HG03045 (cell line): ENCODE measurements around the gene OTOP3.

Experiments used
- ATAC-seq: cut with Tn5 transposase; IDR thresholded peaks from one replicate; pipeline ENCODE4 v1.9.1; 2021; ENCODE audit warnings: mild to moderate bottlenecking, moderate library complexity; ENCODE audit not compliant: unreplicated experiment

The OTOP3 gene

GRCh38 chr17:74916851-74917199 lies 18.9 kb upstream of the OTOP3 start:
- ATAC-seq: no peak

GRCh38 chr17:74917430-74917829 lies 18.3 kb upstream of the OTOP3 start:
- ATAC-seq: no peak

- no peak for ATAC-seq
Measured at GRCh38 chr17:74918906-74919305, 16.8 kb upstream of the OTOP3 start.

- no peak for ATAC-seq
Measured at GRCh38 chr17:74919440-74920305, 16.0 kb upstream of the OTOP3 start.

GRCh38 chr17:74920306-74920620 lies 15.4 kb upstream of the OTOP3 start:
- no peak for ATAC-seq

GRCh38 chr17:74920642-74921025 lies 15.1 kb upstream of the OTOP3 start:
- ATAC-seq: no peak

GRCh38 chr17:74921026-74921681 lies 14.5 kb upstream of the OTOP3 start:
- ATAC-seq: no peak

- ATAC-seq: no peak
Measured at GRCh38 chr17:74921769-74922168, 13.9 kb upstream of the OTOP3 start.

GRCh38 chr17:74922172-74922571 lies 13.5 kb upstream of the OTOP3 start:
- no peak for ATAC-seq

GRCh38 chr17:74922694-74923537 lies 12.8 kb upstream of the OTOP3 start, which contains the start of gene USH1G:
Gene USH1G, minus strand, starts transcription at chr17:74923255. Its CDS starts 182 bp downstream, at chr17:74923073.
- ATAC-seq: no peak

- no peak for ATAC-seq
Measured at GRCh38 chr17:74923538-74924249, 12.0 kb upstream of the OTOP3 start.

- no peak for ATAC-seq
Measured at GRCh38 chr17:74924250-74924948, 11.3 kb upstream of the OTOP3 start, which contains the start of gene OTOP2. Gene OTOP2, plus strand, starts transcription at chr17:74924273. Its CDS starts 360 bp downstream, at chr17:74924633.

- no peak for ATAC-seq
Measured at GRCh38 chr17:74925242-74925641, 10.5 kb upstream of the OTOP3 start.

- ATAC-seq: no peak
Measured at GRCh38 chr17:74928786-74929185, 6.9 kb upstream of the OTOP3 start.

- ATAC-seq: no peak
Measured at GRCh38 chr17:74930535-74931036, 5.1 kb upstream of the OTOP3 start.

- no peak for ATAC-seq
Measured at GRCh38 chr17:74935048-74935447, 650 bp upstream of the OTOP3 start.

- ATAC-seq: no peak
Measured at GRCh38 chr17:74936470-74936799, 737 bp downstream of the OTOP3 start.

- no peak for ATAC-seq
Measured at GRCh38 chr17:74937064-74938051, 1.7 kb downstream of the OTOP3 start.
